ENCODE data around the gene OSBPL5.
A peak's percentile ranks its signal among the peaks of the same experiment; 100 is the strongest.
"Not testable (repeated sequence)": the region's sequence is repeated elsewhere in the genome, so short reads cannot be mapped to it uniquely, and the experiment has no call there.

The OSBPL5 gene

DNA sequence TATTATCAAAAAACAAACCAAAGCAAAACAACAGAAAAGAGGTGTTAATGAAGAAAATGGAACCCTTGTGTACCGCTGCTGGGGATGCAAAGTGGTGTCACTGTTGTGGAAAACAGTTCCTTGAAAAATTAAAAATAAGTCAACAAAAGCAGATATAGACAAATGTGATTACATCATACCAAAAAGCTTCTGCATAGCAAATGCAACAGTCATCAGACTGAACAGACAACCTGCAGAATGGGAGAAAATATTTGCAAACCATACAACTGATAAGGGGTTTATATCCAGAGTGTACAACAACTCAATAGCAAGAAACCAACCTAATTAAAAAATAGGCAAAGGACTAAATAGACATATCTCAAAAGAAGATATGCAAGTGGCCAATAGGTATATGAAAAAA is 85.0 kb downstream of the OSBPL5 start:
- DNase-seq = no peak

- no peak for DNase-seq
Observed at GRCh38 chr11:3077846-3078440, 87.2 kb downstream of the OSBPL5 start.

DNA sequence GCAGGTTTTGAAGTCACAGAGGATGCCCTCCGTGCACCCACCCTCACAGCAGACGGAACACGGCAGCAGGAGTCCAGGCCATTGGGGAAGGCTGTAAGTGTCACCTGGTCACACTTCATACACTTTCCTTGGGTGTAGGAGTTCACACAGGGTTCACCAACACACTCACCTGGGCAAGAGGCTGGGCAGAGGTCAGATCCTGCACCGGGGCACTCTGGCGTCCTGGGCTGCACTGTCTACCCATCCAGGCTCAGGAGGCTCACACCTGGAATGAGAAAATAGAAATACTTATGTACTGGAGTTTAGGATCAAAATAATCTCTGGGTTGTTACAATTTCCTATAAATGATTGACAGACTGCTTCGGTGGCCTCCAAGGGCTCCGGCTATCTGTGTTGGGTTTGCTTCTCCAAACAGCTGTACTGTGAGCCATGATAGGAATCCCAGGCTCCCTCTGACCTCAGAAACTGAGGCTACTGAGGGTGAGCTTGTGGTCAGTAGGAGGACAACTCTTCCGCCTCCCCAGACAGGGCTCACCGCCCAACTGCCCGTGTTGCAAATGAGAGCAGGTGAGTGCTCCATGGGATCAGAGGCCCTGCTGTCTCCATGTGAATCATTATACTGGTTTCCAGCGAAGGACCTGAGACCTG is 87.8 kb downstream of the OSBPL5 start:
- DNase-seq = no peak

- no peak for DNase-seq
Observed at GRCh38 chr11:3074912-3075589, 90.1 kb downstream of the OSBPL5 start.

- peak; percentile 52 for DNase-seq
Observed at GRCh38 chr11:3073029-3073435, 92.1 kb downstream of the OSBPL5 start.

GRCh38 chr11:3069425-3069824 is 95.7 kb downstream of the OSBPL5 start:
- DNase-seq = no peak

DNA sequence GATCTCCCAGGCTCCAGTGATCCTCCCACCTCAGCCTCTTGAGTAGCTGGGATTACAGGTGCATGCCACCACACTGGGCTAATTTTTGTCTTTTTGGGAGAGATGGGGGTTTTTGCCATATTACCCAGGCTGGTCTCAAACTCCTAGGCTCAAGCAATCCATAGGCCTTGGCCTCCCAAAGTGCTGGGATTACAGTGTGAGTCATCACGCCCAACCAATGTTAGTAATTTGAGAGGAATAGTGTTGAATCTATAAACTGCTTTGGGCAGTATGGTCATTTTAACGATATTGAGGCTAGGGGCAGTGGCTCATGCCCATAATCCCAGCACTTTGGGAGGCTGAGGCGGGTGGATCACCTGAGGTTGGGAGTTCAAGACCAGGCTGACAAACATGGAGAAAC is 98.8 kb downstream of the OSBPL5 start:
- DNase-seq = peak; percentile 8

- not testable (repeated sequence) for DNase-seq
Observed at GRCh38 chr11:3064709-3065108, 100.4 kb downstream of the OSBPL5 start.

DNA sequence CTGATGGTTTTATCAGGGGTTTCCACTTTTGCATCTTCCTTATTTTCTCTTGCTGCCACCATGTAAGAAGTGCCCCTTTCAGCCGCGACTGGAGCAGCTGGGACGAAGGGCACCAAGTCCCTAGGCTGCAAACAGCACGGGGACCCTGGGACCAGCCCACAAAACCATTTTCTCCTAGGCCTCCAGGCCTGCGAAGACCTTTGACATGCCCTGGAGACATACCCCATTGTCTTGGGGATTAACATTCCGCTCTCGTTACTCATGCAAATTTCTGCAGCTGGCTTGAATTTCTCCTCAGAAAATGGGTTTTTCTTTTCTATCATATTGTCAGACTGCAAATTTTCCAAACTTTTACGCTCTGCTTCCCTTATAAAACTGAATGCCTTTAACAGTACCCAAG is 101.2 kb downstream of the OSBPL5 start:
- peak; percentile 37 for DNase-seq

GRCh38 chr11:3063432-3063831 is 101.7 kb downstream of the OSBPL5 start:
- DNase-seq = not testable (repeated sequence)

- no peak for DNase-seq
Observed at GRCh38 chr11:3060436-3061025, 104.6 kb downstream of the OSBPL5 start.

GRCh38 chr11:3058753-3059664 is 106.1 kb downstream of the OSBPL5 start:
- peak; percentile 63 for DNase-seq

DNA sequence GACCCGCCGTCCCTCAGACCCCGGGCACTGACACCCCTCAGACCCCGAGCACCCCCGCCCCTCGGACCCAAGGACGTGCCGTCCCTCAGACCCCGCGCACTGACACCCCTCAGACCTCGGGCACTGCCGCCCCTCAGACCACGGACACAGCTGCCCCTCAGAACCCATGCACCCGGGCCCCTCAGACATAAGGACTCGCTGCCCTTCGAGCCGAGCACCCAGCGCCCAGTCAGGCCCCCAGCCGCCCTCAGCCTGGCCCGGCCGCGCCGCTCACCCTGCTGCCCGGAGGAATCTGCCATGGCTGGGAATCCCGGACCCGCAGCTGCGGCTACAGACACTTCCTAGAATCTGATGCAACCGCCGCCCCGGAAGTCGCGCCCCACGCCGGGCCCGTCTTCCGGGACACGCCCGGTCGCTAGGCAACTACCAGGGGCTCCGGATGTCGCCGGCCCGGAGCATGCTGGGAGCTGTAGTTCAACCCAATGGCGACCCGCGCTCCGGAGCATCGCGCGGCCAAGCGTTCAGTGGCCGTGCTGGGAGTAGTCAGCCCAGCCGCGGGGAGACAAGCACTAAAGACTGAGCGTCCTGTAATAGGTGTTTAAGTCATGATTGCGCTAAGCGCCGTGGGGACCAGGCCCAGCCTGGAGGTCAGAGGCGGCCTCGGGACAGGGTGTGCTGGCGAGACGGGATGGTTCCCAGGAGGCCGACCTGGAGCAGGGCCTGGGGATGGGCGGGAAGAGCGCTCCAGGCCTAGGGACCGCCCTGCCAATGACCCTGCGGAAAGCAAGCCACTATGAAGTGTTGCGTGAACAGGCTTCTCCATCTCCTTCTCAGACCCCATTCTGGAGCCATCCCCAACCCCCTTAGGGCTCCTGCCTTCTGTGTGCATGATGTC is 107.8 kb downstream of the OSBPL5 start, which contains the start of gene CARS1:
Gene CARS1 (minus strand): TSS at position 355 of the 895 bp plus-strand sequence. CDS start 56 bp downstream, at position 299.
- DNase-seq = peak; percentile 96

DNA sequence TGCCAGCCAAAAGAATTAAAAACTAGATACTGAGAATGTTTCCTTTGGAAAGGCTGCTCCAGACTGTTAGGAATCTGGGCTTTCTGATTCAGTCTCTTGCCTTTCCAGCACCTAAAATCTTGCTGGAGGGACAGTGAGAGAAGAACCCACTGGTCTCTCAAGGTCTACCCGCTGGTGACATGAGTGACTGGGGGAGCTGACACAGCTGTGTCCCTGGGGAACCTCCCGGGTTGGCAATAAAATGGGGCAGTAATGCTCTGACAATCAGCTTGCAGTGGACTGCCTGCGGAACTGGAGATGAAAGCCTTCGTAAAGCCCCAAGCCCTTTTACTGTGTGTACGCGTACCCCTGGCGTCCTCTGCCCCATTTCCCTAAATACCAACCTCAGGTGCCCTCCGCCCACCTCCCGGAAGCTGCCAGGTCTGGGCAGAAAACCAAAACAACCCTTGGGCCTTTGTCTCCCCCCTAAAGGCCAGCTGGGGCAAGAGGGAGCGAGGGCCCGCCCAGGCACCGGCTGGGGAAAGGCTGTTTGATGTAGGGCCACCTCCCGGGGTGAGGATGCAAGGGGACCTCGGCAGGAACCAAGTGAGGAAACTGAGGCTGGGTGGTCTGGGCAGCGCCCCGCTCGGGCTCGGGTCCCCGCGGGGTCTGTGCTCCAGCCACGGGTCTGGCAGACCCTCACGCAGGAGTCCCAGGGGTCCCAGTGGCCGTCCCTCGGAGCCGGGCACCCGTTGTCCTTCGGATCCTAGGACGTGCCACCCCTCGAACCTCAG is 108.6 kb downstream of the OSBPL5 start:
- DNase-seq = peak; percentile 6

GRCh38 chr11:3055891-3056290 is 109.2 kb downstream of the OSBPL5 start:
- DNase-seq = no peak

DNA sequence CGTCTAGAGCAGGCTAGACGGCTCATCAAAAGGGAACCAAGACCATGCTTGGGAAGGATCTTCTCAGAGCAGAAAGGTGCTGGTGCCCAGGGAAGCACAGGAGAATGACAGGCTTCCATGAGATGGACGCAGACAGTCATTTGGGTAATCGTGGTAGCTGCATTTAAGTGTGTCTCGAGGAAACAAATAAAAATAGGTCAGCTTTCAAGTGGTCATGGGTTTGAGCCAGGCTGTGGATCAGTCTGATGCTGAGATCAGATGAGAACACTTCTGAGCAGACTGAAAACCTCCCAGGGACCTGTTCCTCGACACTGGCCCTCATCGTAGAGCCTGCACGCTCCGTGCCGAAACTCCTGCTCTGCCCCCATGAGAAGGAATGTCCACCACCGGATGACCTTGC is 112.5 kb downstream of the OSBPL5 start:
- no peak for DNase-seq

DNA sequence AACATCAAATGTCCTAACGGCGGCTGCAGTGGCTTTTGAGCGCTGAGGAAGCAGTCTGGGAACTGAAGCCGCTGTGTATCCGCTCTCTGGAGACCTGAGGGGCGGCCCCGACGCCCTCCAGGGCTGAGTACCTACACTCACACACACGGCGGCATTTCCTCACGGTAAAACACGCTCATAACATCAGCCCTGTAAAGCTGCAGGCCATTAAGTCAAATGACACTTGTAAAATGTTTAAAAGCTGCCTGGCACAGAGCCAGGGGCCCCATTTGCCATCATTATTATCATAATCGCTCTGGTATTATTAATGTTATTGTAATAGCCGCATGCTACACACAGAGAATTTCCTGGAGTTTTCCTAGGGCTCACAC is 113.0 kb downstream of the OSBPL5 start:
- DNase-seq = no peak

DNA sequence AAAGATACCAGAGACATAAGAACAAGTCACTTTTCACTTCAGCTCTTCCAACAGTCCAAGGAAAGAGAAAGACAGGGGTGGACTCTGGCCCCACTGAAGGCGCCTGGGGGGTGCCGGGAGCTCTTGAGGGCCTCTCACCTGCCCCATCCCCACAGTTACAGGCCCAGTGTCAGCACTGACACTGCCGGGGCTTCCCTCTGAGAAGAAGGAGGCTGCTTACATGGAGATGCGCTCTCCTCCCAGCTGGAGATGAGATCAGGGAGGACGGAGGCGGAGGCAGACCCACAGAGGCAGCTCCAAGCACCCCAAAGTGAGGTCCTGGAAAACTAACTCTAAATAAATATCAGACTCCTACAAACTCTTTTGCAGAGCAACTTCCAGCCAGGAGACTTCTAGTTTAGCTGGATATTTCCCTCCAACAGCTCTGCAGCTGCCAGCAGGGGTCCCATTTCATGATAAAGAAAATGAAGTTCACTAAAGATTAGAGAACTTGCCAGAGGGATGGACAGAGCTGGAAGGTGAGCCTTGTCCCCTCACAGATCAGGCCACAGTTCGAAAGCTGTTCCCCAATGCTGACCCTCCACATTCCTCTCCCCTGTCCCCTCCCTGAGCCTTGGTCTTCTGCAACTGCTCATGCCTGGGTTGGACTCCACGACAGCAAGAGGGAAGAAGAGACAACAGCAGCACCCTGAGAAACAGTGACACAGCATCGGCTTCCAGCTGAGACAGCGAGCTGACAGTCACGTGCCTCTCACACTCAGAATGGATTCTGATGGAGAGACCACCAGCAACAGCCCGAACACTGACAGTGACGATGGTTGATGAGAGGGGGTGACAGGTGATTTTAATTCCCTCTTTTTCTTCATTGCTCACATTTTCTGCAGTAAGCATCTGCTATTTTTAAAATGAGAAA is 113.7 kb downstream of the OSBPL5 start:
- no peak for DNase-seq

- DNase-seq = no peak
Observed at GRCh38 chr11:3050386-3051195, 114.5 kb downstream of the OSBPL5 start.
